Stimulated activated effector memory CD8-positive, alpha-beta T cell treated with anti-CD3 and anti-CD28 coated beads, Interleukin-12 subunit alpha, Interleukin-12 subunit beta, amount 100 ng/mL, for 72 hours (primary cell): ENCODE measurements around the gene TLE3.
A peak's percentile ranks its signal among the peaks of the same experiment; 100 is the strongest.

ENCODE experiments used
- ATAC-seq: fragments of 150-1000 bp; cut with Tn5 transposase; 2 replicates; pipeline ENCODE4 v1.10.0; 2021
- DNase-seq, 2 donors: peaks; one replicate each; pipeline ENCODE4 v3.0.0; 2021 to 2022; ENCODE audit warnings: low spot score in 2 of 2
- H3K27ac Mint-ChIP-seq: one replicate; pipeline ENCODE4 v1.8.0; 2022; ENCODE audit warnings: mild to moderate bottlenecking, mixed read lengths
- H3K36me3 Mint-ChIP-seq: one replicate; pipeline ENCODE4 v1.8.0; 2022; ENCODE audit warnings: mild to moderate bottlenecking, mixed read lengths
- H3K4me1 Mint-ChIP-seq: one replicate; pipeline ENCODE4 v1.8.0; 2022; ENCODE audit warnings: mixed read lengths
- H3K4me3 Mint-ChIP-seq: one replicate; pipeline ENCODE4 v1.8.0; 2022; ENCODE audit warnings: mild to moderate bottlenecking, mixed read lengths
- H3K9me3 Mint-ChIP-seq: one replicate; pipeline ENCODE4 v1.8.0; 2022; ENCODE audit warnings: mixed read lengths

TLE3 gene

GRCh38 chr15:70058642-70059360 lies 38.9 kb downstream of the TLE3 start:
- Mint-ChIP-seq H3K4me3 (no peak overlapping the region), H3K4me1 (peaks cover 16% of the 10 kb centered on the region), H3K27ac (peak overlapping the region; percentile 58), H3K36me3 (peaks cover 98% of the 10 kb centered on the region), H3K9me3 (no peaks in the 10 kb centered on the region)
- no peak for ATAC-seq
- no peak for DNase-seq

DNA sequence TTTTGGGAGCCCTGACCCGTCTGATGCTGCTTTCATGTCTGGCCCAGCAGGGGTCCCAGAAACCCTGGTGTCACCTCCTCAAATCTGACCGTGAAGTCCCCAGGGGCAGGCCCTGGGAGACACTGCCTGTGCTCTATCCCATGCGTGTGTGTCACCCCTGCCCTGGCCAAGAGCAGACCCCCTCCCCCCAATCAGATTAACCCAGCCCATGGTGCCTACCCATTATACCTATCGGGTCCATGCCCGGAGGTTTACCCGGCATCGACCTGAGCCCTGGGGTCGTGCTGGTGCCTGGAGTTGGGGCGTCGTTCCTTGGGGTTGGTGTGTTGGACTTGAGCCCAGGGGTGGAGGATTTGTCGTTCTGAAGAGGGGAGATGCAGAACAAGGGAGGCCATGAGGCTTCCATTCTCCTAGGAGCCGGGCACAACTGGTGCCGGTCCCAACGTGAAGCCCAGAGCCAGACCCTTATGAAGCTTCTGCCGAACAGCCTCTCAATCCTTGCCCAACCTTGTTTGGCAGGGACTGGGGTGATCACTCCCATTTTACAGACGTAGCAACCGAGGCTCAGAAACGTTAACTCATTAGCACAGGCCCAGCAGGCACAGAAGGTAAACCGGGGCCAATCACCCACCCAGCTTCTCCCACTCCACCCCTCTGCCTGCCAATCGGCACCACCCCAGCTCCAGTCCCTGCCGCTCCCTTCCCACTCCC lies 39.6 kb downstream of the TLE3 start:
- ATAC-seq, result no peak
- DNase-seq, result no peak
- no peaks in the 10 kb centered on the region for H3K9me3 Mint-ChIP-seq
- peaks cover 98% of the 10 kb centered on the region for H3K36me3 Mint-ChIP-seq
- no peak overlapping the region for H3K4me3 Mint-ChIP-seq
- peaks cover 18% of the 10 kb centered on the region for H3K4me1 Mint-ChIP-seq
- no peak overlapping the region for H3K27ac Mint-ChIP-seq

GRCh38 chr15:70056091-70056680 lies 41.5 kb downstream of the TLE3 start:
- peaks cover 18% of the 10 kb centered on the region for H3K4me1 Mint-ChIP-seq
- peak overlapping the region; percentile 54 for H3K27ac Mint-ChIP-seq
- ATAC-seq (no peak), DNase-seq (no peak)
- peaks cover 97% of the 10 kb centered on the region for H3K36me3 Mint-ChIP-seq
- no peak overlapping the region for H3K4me3 Mint-ChIP-seq
- no peaks in the 10 kb centered on the region for H3K9me3 Mint-ChIP-seq

- no peak overlapping the region for H3K4me3 Mint-ChIP-seq
- peak overlapping the region; percentile 35 for H3K27ac Mint-ChIP-seq
- no peaks in the 10 kb centered on the region for H3K9me3 Mint-ChIP-seq
- H3K36me3 Mint-ChIP-seq, result peaks cover 93% of the 10 kb centered on the region
- H3K4me1 Mint-ChIP-seq, result peaks cover 18% of the 10 kb centered on the region
- no peak for DNase-seq
- ATAC-seq, result no peak
Measured at GRCh38 chr15:70055601-70056051, 42.1 kb downstream of the TLE3 start.

DNA sequence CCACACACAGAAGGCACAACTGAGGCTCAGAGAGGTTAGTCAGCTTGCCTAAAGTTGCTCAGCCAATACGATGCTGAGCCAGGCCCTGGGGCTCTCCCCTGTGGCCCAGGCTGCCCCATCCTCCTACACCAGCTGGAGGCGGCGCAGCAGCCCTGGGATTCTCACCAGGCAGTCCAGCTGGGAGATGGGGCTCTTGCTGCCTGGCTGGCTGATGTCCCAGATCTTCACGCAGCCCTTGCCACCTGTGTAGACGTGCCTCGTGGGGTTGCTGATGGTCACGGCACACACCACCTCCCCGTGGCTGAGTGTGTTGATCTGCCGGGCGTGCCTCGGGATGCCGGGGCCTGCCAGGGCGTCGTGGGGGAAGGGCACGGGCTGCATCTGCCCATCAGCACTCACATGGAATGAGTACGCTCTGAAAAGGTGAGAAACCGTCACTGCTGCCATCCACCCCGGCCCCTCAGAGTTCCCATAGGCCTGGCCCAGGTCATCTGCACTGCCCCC lies 42.8 kb downstream of the TLE3 start:
- H3K4me3 Mint-ChIP-seq, result no peak overlapping the region
- H3K36me3 Mint-ChIP-seq, result peaks cover 93% of the 10 kb centered on the region
- H3K4me1 Mint-ChIP-seq, result peaks cover 18% of the 10 kb centered on the region
- ATAC-seq (no peak), DNase-seq (no peak)
- H3K9me3 Mint-ChIP-seq, result no peaks in the 10 kb centered on the region
- peak overlapping the region; percentile 35 for H3K27ac Mint-ChIP-seq

DNA sequence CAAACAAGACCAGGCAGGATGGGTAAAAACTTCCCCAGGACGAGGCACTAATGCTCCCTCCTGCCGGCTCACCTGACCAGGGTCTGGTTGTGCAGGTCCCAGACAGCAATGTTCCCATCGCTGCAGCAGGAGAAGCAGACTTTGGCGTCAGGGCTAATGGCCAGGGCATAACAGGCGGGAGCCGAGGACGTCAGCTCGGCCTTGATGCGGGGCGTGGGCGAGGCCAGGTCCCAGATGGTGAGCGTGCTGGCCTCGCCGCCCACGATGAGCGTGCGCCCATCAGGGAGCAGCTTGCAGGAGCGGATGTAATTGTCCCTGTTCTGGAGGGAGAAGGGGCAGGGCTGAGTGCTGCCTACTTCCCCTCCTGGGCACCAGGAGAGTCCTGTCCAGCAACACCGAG lies 43.4 kb downstream of the TLE3 start:
- no peaks in the 10 kb centered on the region for H3K9me3 Mint-ChIP-seq
- peak overlapping the region; percentile 35 for H3K27ac Mint-ChIP-seq

DNA sequence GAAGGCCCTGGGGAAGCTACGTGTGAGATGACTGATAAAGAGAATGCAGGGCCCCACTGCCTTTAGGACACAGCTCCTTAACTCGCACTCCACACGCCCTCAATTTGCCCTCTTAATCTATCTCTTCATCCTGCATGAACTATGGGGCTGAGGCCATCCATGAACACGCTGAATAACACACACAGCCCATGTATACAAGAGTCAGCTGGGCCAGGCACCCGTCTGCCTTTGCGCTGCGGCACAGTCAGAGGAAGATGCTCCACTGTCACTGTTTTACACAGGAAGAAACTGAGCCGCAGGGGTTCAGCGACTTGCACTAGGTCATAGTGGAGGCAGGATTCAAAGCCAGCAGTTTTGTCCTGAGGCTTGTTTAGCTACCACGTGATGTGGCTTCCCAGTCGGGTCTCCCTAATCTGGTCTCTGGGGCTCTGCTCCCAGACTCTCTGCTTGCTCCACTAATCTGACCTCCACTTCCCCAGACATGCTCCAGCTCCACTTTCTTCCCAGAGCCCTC lies 43.9 kb downstream of the TLE3 start:
- no peaks in the 10 kb centered on the region for H3K9me3 Mint-ChIP-seq
- peaks cover 93% of the 10 kb centered on the region for H3K36me3 Mint-ChIP-seq
- H3K27ac Mint-ChIP-seq, result peak overlapping the region; percentile 35
- ATAC-seq (no peak), DNase-seq (no peak)
- no peak overlapping the region for H3K4me3 Mint-ChIP-seq
- peaks cover 13% of the 10 kb centered on the region for H3K4me1 Mint-ChIP-seq

More for the DNA sequence above, 43.4 kb downstream of the TLE3 start:
- Mint-ChIP-seq H3K36me3 (peaks cover 93% of the 10 kb centered on the region), H3K4me1 (peaks cover 13% of the 10 kb centered on the region), H3K4me3 (no peak overlapping the region)
- DNase-seq (no peak), ATAC-seq (no peak)

DNA sequence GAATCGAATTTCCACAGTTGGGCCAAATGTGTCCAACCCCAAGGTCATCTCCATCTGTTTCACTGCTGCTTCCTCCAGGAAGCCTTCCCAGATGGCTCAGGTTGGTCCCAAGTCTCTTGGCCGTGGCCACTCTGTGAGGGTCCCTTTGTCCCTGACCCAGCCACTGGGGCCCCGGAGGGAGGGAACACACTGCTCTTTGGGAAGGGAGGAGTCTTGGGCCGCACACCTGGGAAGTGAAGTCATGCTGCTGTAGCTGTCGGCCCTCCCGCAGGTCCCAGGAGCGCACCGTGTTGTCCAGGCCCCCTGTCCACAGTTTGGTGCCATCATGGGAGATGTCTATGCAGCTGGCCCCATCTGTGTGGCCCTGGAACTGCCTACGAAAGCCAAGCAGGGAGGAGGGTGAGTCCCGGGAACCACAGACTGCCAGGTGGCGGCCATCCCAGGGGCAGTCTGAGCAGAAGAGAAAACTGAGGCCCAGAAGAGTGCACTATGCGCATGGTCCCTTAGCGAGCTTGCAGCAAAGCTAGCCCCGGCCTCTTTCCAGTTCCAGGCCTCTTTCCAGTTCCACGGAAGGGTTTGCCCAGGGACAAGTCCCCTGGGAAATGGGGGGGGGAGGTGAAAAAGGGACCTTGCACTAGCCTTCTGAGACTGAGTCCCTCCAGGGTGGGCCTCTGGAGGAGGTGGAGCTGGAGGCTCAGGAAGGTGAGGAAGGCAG lies 44.6 kb downstream of the TLE3 start:
- H3K27ac Mint-ChIP-seq, result peak overlapping the region; percentile 35
- ATAC-seq, result no peak
- H3K4me3 Mint-ChIP-seq, result no peak overlapping the region
- no peak for DNase-seq
- H3K9me3 Mint-ChIP-seq, result no peaks in the 10 kb centered on the region
- H3K4me1 Mint-ChIP-seq, result peaks cover 13% of the 10 kb centered on the region
- H3K36me3 Mint-ChIP-seq, result peaks cover 93% of the 10 kb centered on the region

- ATAC-seq (no peak), DNase-seq (no peak)
- Mint-ChIP-seq H3K36me3 (peaks cover 93% of the 10 kb centered on the region), H3K4me3 (no peak overlapping the region), H3K4me1 (peaks cover 13% of the 10 kb centered on the region), H3K9me3 (no peaks in the 10 kb centered on the region), H3K27ac (no peak overlapping the region)
Measured at GRCh38 chr15:70051948-70052633, 45.6 kb downstream of the TLE3 start.

- Mint-ChIP-seq H3K4me1 (peaks cover 13% of the 10 kb centered on the region), H3K9me3 (no peaks in the 10 kb centered on the region), H3K36me3 (peaks cover 89% of the 10 kb centered on the region), H3K4me3 (no peak overlapping the region), H3K27ac (peak overlapping the region; percentile 4)
- no peak for DNase-seq
- ATAC-seq, result no peak
Measured at GRCh38 chr15:70050970-70051369, 46.7 kb downstream of the TLE3 start.

- H3K9me3 Mint-ChIP-seq, result no peaks in the 10 kb centered on the region
- peak overlapping the region; percentile 4 for H3K27ac Mint-ChIP-seq
- no peak for ATAC-seq
- peaks cover 86% of the 10 kb centered on the region for H3K36me3 Mint-ChIP-seq
- no peak overlapping the region for H3K4me3 Mint-ChIP-seq
- peaks cover 13% of the 10 kb centered on the region for H3K4me1 Mint-ChIP-seq
- DNase-seq, result no peak
Measured at GRCh38 chr15:70050441-70050840, 47.3 kb downstream of the TLE3 start.

DNA sequence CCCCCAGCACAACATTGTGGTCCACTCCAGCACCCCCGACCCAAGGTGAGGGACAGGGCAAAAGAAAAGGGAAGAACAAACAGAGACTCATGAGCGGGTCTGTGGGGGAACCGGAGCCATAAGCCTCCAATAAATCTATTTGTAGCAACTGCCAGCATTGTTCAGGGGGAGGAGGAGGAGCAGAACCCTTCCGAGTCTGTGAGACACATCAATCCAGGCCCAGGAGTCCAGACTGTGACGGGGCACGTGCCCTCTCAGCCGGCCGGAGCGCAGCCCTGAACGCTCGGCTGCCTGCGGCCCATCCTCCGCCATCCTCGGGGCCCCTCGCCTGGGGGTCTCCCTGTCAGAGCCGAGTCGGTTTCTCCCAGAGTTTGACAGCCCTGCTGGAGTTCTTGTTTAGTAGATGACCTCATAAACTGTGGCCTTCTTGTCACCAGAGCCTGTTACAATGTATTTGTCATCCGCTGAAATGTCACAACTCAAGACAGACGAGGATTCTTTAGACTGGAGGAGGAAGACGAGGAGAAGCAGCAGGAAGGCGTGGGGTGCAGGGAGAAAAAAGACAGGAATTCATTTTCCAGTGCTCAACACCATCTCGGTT lies 47.9 kb downstream of the TLE3 start:
- H3K27ac Mint-ChIP-seq, result peak overlapping the region; percentile 4
- ATAC-seq, result no peak
- peaks cover 79% of the 10 kb centered on the region for H3K36me3 Mint-ChIP-seq

GRCh38 chr15:70048578-70049514 lies 48.9 kb downstream of the TLE3 start:
- Mint-ChIP-seq H3K4me1 (peaks cover 2% of the 10 kb centered on the region), H3K27ac (peak overlapping the region; percentile 4), H3K9me3 (no peaks in the 10 kb centered on the region), H3K36me3 (peaks cover 70% of the 10 kb centered on the region), H3K4me3 (no peak overlapping the region)
- DNase-seq (no peak), ATAC-seq (no peak)

More for the DNA sequence above, 47.9 kb downstream of the TLE3 start:
- no peaks in the 10 kb centered on the region for H3K9me3 Mint-ChIP-seq
- no peak overlapping the region for H3K4me3 Mint-ChIP-seq
- H3K4me1 Mint-ChIP-seq, result peaks cover 12% of the 10 kb centered on the region
- no peak for DNase-seq
